ENCODE measurements around the gene ZNF761.

DNA sequence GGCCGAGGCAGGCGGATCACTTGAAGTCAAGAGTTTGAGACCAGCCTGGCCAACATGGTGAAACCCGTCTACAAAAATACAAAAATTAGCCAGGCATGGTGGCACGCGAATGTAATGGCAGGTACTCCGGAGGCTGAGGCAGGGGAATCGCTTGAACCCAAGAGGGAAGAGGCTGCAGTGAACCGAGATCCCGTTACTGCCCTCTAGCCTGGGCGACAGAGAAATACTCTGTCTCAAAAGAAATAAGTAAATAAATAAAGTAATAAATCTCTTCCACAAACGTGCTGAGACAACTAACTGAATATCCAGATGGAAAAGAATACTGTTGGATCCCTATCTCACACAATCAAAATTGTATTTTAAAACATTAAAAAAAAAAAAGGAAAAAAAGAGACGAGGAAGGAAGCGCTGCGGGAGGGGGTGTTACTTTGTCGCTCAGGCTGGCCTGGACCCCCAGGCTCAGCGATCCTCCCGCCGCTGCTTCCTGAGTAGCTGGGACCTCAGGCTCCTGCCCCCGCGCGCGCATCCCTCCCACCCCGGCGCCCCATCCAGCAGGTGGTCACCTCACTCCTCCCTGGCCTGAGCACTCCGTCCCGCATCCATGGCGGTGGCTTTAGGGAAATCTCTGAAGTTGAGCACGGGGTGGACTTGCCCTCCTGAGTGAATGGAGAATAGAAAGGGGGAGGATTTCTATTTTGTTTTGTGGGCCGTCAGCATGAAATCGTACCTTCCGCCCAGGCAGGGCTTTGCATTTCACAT, 35.1 kb downstream of the ZNF761 start:
- TF ChIP-seq, protein P1, sequence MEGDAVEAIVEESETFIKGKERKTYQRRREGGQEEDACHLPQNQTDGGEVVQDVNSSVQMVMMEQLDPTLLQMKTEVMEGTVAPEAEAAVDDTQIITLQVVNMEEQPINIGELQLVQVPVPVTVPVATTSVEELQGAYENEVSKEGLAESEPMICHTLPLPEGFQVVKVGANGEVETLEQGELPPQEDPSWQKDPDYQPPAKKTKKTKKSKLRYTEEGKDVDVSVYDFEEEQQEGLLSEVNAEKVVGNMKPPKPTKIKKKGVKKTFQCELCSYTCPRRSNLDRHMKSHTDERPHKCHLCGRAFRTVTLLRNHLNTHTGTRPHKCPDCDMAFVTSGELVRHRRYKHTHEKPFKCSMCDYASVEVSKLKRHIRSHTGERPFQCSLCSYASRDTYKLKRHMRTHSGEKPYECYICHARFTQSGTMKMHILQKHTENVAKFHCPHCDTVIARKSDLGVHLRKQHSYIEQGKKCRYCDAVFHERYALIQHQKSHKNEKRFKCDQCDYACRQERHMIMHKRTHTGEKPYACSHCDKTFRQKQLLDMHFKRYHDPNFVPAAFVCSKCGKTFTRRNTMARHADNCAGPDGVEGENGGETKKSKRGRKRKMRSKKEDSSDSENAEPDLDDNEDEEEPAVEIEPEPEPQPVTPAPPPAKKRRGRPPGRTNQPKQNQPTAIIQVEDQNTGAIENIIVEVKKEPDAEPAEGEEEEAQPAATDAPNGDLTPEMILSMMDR (conservative IDR thresholded peaks at IDR 0.05 in 1 of 2, IDR thresholded peaks at IDR 0.05 in 1 of 2; ENCODE audit: low read depth in 1 of 2, low read length in 2 of 2), result no peak
- no peak for TF ChIP-seq EZH2 (IDR thresholded peaks at IDR 0.05; ENCODE audit: low read length, missing control alignments)
